HL-60 (cell line): ENCODE results near the gene C19orf47.

ENCODE experiments used
- DNase-seq, 2 experiments: peaks; one replicate each; pipeline ENCODE4 v3.0.0-alpha.2; 2010 to 2020; ENCODE audit warnings: low read depth in 1 of 2, low spot score in 1 of 2
- H3K27ac ChIP-seq: fragments of 250-450 bp; sonication (Bioruptor Pico); replicated peaks from 2 replicates; pipeline ENCODE4 v1.5.1; 2020; ENCODE audit warnings: mild to moderate bottlenecking, moderate library complexity
- H3K27me3 ChIP-seq: fragments of 250-450 bp; sonication (Bioruptor Pico); 2 replicates; pipeline ENCODE4 v1.5.1; 2021; ENCODE audit warnings: mild to moderate bottlenecking, moderate library complexity; ENCODE audit not compliant: insufficient read depth, poor library complexity, severe bottlenecking
- H3K4me3 ChIP-seq: replicated peaks from 2 replicates; pipeline ENCODE4 v1.5.1; 2011; ENCODE audit warnings: mild to moderate bottlenecking, control low read depth, low read length; ENCODE audit not compliant: insufficient read depth
- CTCF ChIP-seq: IDR thresholded peaks from one replicate; pipeline ENCODE4 v1.5.1; 2011; ENCODE audit warnings: low read length, control low read depth, inconsistent platforms; ENCODE audit not compliant: insufficient read depth
- GABPA ChIP-seq: IDR thresholded peaks from 2 replicates; pipeline ENCODE4 v1.6.1; 2012; ENCODE audit warnings: low read depth
- POLR2AphosphoS5 ChIP-seq: IDR thresholded peaks from 2 replicates; pipeline ENCODE4 v1.6.1; 2012; ENCODE audit warnings: low read depth
- SPI1 ChIP-seq: IDR thresholded peaks from 2 replicates; pipeline ENCODE4 v1.6.1; 2012; ENCODE audit warnings: low read depth, mild to moderate bottlenecking, borderline replicate concordance
- TF ChIP-seq, protein P1 (sequence below): IDR thresholded peaks from 2 replicates; pipeline ENCODE4 v1.6.1; 2012; ENCODE audit warnings: low read depth; ENCODE audit not compliant: insufficient replicate concordance

C19orf47 gene

GRCh38 chr19:40389404-40390083 lies 41.3 kb upstream of the C19orf47 start:
- TF ChIP-seq POLR2AphosphoS5 (no peak), CTCF (no peak), SPI1 (no peak), GABPA (no peak)
- TF ChIP-seq, protein P1, sequence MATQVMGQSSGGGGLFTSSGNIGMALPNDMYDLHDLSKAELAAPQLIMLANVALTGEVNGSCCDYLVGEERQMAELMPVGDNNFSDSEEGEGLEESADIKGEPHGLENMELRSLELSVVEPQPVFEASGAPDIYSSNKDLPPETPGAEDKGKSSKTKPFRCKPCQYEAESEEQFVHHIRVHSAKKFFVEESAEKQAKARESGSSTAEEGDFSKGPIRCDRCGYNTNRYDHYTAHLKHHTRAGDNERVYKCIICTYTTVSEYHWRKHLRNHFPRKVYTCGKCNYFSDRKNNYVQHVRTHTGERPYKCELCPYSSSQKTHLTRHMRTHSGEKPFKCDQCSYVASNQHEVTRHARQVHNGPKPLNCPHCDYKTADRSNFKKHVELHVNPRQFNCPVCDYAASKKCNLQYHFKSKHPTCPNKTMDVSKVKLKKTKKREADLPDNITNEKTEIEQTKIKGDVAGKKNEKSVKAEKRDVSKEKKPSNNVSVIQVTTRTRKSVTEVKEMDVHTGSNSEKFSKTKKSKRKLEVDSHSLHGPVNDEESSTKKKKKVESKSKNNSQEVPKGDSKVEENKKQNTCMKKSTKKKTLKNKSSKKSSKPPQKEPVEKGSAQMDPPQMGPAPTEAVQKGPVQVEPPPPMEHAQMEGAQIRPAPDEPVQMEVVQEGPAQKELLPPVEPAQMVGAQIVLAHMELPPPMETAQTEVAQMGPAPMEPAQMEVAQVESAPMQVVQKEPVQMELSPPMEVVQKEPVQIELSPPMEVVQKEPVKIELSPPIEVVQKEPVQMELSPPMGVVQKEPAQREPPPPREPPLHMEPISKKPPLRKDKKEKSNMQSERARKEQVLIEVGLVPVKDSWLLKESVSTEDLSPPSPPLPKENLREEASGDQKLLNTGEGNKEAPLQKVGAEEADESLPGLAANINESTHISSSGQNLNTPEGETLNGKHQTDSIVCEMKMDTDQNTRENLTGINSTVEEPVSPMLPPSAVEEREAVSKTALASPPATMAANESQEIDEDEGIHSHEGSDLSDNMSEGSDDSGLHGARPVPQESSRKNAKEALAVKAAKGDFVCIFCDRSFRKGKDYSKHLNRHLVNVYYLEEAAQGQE, result no peak

DNA sequence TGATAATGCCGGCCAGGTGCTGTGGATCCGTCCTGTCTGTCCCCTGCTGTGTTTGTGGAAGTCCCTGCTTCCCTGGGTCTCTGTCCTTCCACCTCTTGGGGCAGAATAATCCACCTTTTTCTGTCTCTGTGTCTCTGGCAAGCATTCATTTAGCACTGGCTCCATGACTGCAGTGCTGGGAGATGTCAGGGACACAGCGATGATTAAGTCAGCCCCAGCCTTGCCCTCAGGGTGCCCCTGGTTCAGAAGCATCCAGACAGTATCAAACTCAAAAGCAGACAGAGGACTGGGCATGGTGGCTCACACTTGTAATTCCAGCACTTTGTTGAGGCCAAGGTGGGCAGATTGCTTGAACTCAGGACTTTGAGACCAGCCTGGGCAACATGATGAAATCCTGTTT lies 40.3 kb upstream of the C19orf47 start:
- no peak for DNase-seq
- Histone ChIP-seq H3K4me3 (no peak overlapping the region), H3K27me3 (no peaks in the 10 kb centered on the region), H3K27ac (no peak overlapping the region)
- TF ChIP-seq, protein P1, result no peak
- TF ChIP-seq SPI1, result no peak
- no peak for TF ChIP-seq GABPA
- no peak for TF ChIP-seq POLR2AphosphoS5

More at GRCh38 chr19:40389404-40390083, 41.3 kb upstream of the C19orf47 start:
- DNase-seq, result no peak
- H3K4me3 ChIP-seq, result no peak overlapping the region
- H3K27ac ChIP-seq, result no peak overlapping the region
- H3K27me3 ChIP-seq, result no peaks in the 10 kb centered on the region

DNA sequence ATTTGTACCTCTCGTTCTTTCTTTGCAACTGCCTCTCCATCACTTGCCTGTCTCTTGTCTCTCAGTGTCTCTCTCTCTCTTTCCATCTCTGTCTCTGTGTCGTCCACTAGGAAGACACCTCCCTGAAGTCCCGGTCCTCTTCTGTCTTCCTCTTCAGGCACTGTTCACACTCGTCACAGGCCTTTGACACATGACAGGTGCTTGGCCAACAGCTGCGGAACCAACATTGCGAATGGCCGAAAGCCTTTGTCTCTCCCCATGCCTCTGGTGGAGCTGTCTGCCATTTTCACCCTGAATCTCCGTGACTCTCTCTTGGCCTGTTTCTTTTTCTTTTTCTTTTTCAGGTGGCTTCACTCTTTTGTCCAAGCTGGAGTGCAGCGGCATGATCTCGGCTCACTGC lies 39.0 kb upstream of the C19orf47 start:
- H3K27me3 ChIP-seq, result no peaks in the 10 kb centered on the region
- DNase-seq, result no peak
- H3K4me3 ChIP-seq, result no peak overlapping the region
- TF ChIP-seq, protein P1, result no peak
- TF ChIP-seq GABPA, result no peak
- TF ChIP-seq SPI1, result no peak
- no peak for TF ChIP-seq POLR2AphosphoS5
- no peak for TF ChIP-seq CTCF
- no peak overlapping the region for H3K27ac ChIP-seq
